ENCODE data around the gene KCNG4.

Gene KCNG4

GRCh38 chr16:84262939-84263338 is 23.1 kb upstream of the KCNG4 start:
- no peak for DNase-seq

DNA sequence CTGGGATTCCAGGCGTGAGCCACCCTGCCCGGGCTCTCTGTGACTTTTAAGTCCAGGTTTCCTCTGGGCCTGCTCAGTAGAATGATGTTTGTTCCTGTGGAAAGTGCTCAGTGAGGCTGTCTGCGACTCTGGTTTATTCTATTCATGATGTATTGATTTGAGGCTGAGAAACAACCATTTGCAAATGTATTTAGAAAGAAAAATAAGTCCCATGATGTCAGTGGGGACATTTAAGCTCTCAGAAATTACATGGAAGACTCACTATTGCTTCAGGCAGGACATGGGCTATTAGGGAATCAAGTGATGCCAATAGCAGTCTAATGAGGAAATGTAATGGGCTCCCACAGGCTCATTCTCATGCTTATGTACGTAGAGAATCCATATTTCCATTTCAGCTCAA is 22.2 kb upstream of the KCNG4 start:
- DNase-seq: no peak

DNA sequence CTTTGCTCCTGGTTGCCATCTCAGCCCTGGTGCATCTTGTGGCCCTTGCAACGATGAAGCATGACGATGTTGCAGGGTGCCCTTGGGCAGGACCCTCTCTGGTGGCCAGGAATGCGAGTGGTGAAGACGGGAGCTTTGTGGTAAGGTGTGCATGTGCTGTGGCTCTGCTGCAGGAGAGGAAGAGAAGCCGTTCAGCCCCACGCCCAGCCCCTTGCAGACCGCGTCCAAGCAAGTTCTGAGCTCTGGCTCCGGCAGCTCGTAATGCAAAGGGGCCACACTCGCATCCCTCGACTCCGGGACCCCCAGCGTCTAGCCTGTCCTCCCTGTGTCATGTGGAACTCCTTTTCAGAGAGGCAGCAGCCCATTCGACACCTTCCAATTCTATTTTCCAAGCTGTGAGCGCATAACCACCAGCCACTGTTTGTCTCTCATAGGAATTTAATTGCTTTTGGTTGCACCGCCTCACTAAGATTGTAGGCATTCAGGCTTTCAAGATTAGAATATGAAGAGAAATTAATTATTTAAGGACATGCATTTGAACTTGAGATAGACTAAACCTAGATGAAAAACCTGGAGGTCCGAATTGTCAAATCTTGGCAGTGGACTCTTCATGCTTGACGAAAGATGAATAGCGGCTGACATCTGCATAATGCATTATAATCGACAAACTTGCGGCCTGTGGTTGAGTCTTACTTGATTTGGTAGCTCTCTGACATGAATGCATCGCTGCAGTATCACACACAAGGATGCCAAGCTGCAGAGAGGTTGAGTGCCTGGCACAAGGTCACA is 21.1 kb upstream of the KCNG4 start:
- no peak for DNase-seq

DNA sequence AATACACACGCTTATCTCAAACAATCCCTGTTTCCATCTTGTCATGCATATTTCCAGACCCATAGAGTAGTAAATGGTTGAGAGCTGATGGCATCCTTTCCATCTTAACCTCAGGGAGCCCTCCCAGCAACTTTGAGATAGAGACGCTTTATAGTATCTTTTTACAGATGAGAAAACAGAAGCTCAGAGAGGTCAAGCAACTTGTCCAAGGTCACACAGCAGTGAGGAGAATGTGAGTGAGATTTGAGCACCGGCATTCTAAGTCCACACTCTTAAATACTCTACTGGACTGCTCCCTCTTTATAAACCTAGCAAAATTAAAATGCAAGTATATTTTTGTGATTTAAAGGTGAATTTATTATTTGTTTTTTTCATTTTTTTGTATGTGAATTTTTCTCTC is 19.9 kb upstream of the KCNG4 start:
- no peak for DNase-seq

DNA sequence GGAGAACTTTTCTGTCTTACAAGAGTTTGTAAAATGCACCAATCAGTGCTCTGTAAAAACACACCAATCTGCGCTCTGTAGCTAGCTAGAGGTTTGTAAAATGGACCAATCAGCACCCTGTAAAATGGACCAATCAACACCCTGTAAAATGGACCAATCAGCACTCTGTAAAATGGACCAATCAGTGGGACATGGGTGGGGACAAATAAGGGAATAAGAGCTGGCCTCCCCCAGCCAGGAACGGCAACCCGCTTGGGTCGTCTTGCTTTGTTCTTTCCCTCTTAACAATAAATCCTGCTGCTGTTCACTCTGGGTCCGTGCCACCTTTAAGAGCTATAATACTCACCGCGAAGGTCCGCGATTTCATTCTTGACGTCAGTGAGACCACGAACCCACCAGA is 18.5 kb upstream of the KCNG4 start:
- no peak for DNase-seq

DNA sequence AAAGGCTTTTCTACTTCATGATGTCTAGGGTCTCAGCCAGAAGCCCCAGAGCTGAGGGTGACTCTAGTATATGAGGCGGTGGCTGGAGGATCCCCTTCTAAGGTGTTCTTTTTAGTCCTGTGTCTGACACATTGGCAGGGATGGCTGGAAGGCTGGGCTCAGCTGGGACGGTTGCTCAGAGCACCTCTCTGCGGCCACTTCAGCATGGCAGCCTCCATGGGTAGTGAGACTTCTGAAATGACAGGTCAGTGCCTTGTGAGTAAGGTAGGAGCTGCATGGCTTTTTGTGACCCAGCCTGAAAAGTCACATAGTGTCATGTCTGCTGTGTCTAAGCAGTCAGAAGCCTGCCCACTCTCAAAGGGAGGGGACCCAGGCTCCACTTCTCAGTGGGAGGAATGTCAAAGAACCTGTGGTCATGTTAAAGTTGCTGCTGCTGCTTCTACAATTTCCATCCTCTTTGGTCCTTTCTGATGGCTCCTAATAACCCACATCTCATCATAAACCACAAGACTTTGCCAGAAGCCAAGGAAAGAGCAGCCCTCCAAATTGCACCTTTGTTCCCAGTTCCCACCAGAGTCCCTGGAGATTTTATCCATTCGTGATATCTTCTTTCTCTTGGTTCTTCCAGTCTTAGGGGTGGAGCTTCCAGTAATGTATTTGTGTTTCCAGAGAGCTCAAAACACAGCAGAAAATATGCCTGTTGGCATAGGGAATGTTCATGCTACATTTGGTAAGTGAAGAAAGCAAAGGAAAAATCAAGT is 15.4 kb upstream of the KCNG4 start:
- no peak for DNase-seq

- no peak for DNase-seq
These were observed 14.2 kb upstream of the KCNG4 start for GRCh38 chr16:84254062-84254461.

GRCh38 chr16:84253173-84253572 is 13.4 kb upstream of the KCNG4 start:
- DNase-seq: no peak

DNA sequence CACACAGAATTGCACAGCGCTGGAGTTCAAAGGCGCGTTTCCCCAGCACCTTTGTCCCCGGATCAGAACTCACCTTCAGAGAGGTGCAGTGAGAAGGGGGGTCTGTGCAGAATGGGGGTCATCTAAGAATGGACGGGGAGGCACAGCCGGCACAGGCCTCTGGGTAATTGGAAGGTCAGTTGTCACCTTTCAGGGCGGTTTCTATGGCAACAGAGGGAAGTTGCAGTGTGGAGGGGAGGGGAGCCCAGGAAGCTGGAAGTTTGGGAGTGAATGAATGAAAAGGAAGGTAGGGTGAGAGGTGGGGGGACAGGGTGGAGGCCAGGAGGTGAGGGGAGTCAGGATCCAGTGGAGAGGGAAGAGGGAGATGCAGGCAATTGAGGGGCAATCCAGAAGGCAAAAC is 12.4 kb upstream of the KCNG4 start:
- DNase-seq: no peak

- DNase-seq: no peak
These were observed 8.0 kb upstream of the KCNG4 start for GRCh38 chr16:84247844-84248243.

DNA sequence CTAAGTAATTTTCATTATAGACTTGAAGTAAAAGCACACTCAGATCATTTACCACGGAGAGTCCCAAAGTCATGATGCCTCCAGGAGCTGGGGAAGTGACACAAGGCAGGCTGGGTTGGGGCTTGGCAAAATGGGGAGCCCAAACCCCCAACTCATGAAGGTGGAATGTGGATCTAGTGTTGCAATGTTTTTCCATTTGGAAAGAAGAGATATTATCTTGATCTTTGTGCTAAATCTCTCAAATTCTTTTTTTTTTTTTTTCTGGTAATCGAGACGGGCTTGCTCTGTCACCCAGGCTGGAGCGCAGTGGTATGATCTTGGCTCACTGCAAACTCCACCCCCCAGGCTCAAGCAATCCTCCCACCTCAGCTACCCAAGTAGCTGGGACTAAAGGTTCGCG is 7.5 kb upstream of the KCNG4 start:
- DNase-seq: no peak

GRCh38 chr16:84246679-84247077 is 6.9 kb upstream of the KCNG4 start:
- DNase-seq: no peak

- no peak for DNase-seq
These were observed 6.3 kb upstream of the KCNG4 start for GRCh38 chr16:84245956-84246678.

DNA sequence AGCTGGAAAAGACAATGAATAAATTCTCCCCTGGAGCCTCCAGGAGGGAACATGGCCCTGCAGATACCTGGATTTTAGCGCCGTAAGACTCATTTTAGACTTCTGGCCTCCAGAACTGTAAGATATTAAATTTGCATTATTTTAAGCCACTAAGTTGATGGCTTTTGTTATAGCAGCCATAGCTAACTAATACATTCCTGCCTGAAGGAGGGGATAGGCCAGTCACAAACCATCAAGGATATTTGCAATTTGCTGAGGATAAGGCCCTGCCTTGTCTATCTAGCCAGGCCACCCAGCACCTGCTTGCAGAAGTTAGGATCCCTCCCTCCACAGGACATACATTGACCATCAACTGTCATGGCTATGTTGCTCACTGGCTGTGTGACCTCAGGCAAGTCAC is 4.9 kb upstream of the KCNG4 start:
- no peak for DNase-seq

DNA sequence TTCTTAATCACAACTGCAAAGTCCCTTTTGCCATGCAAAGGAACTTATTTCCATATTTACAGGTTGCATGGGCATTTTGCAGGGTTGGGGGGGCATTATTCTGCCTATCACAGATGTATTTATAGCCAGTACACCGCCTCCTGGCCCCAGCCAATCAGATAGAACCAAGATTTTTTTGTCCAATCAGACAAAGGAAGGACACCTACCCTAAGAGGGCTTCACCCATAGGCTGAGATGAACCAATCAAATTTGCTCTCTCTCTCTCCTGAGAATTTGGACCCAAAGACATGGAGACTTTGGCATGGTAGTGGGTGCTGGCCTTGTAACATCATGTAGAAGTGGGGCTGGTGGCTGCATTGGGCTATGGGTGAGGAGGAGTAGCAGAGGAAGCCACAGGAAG is 3.9 kb upstream of the KCNG4 start:
- no peak for DNase-seq

DNA sequence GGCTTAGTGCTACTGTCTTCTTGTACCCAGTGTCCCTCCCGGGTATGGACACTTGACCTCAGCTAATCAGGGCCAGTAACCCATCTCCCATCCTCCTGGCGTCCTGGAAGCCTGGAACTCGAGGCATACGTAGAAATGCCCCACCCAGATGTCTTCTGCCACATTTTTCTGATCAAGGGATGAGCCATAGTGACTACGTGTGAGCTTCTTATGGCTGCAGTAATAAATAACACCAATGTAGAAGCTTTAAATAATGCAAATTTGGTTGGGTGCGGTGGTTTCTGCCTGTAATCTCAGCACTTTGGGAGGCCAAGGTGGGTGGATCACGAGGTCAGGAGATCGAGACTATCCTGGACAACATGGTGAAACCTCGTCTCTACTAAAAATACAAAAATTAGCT is 3.0 kb upstream of the KCNG4 start:
- DNase-seq: no peak

DNA sequence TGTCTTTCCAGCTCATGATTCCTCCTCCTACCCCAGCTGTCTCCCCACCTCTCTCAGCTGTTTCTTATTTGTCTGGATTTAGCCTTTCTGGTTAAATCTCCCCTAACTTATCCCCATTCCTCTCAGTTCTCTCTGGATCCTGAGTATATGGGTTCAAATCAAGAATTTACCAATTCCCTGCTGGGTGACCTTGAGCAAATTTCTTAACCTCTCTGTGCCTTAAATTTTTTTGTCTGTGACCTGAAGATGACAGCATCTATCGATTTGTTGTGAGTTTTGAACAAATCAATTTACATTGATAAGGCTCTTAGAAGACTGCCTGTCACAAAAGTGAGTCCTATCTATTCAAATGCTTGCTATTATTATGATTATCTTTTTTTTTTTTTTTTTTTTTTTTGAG is 2.0 kb upstream of the KCNG4 start:
- DNase-seq: no peak

DNA sequence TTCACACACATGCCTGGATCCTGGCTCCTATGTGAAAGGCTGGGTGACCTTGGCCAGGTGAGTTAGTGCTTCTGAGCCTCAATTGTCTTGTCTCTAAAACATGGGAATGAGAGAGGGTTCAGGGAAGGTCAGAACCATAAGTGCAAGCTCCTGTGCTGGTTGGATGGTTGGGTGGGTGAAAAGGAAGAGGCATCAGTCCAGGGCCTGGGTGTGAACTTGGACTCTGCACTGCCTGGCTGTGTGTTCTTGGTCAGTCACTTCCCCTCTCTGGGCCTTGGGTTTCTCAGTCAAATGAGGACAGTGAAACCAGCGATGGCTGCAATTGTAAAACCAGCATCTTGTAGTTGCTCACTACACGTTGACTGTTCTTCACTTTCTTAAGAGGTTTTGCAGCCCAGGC is 643 bp upstream of the KCNG4 start:
- DNase-seq: no peak

DNA sequence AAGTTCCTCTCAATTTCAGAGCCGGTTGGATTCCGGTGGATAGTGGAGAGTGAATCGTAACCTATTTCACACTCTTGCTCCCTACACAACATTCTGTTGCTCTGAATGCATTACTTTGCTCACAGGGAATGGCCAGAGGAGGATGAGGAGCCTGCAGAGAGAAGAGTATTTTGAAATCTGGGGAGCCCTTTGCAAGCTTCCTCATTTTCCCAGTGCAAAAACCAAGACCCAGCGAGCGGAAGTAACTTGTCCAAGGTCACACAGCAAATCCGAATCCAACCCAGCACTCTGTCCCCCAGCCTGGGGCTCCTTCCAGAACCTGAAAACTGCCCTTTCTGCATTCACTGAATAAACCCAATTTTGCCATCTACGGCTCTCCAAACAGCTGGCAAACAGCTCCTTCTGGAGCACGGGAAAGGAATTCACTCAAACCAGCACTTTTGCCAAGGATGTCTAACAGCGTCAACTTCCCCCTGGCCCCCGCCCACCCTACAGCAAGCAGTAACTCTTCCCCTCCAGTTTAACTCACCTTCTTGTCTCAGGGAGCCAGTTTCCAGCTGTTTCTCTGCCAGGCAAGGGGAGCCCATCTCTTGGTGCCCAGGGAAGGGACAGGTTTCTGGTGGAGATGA is 557 bp downstream of the KCNG4 start:
- DNase-seq: no peak

DNA sequence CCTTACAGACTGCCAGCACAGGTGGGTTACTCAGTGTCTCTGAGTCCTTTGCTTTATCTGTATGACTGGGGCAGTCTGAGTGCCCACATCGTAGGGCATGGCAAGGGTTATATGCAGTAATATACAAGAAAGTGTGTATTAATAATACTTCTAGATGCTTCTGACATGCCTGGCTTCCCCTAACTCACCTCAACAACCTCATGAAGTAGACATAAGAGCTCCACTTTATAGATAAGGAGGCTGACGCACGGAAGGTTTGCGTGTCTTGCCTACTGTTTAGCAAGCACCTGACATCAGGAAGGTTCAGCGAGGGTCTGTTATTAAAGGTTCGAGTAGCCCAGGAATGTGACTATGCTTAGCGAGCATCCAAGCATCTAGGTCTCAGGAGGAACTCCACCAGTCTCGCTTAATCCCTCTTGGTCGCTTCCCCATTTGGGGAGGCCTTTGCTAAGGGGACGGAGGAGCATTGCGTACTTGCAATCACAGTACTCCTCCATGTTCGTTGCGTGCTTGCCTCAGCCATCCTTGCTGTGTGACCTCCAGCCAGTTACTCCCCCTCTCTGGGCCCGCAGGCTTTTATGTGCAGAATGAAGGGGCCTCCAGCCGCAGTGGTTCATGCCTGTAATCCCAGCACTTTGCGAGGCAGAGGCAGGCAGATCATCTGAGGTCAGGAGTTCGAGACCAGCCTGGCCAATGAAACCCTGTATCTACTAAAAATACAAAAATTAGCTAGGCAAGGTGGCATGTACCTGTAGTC is 1.6 kb downstream of the KCNG4 start:
- DNase-seq: no peak

- DNase-seq: no peak
These were observed 3.1 kb downstream of the KCNG4 start for GRCh38 chr16:84236671-84237070.
